Neural progenitor cell (in vitro differentiated cells): ENCODE results near the gene GALNT13. TPM values are rescaled to one million over a fixed set of nuclear protein-coding genes. Genes with fewer than 3 reads are reported as not detected.

ENCODE experiments used
- DNase-seq: peaks from one replicate; pipeline ENCODE4 v3.0.0-alpha.2; 2016; ENCODE audit warnings: low spot score
- H2AFZ ChIP-seq: fragments of 200-600 bp; sonication (generic); replicated peaks from 2 replicates; pipeline ENCODE4 v1.6.1; 2016; ENCODE audit warnings: antibody characterized with exemption
- H3F3A ChIP-seq: fragments of 200-600 bp; sonication (generic); 2 replicates; pipeline ENCODE4 v1.6.1; 2016; ENCODE audit warnings: antibody characterized with exemption, low read depth
- H3K27ac ChIP-seq: fragments of 200-600 bp; sonication (generic); 2 replicates; pipeline ENCODE4 v1.5.1; 2016; ENCODE audit warnings: mild to moderate bottlenecking
- H3K27me3 ChIP-seq: fragments of 200-600 bp; sonication (generic); 2 replicates; pipeline ENCODE4 v1.6.1; 2016; ENCODE audit warnings: mild to moderate bottlenecking, moderate library complexity
- H3K36me3 ChIP-seq: fragments of 200-600 bp; sonication (generic); 2 replicates; pipeline ENCODE4 v1.5.1; 2016
- H3K4me1 ChIP-seq: fragments of 200-600 bp; sonication (generic); 2 replicates; pipeline ENCODE4 v1.6.1; 2016; ENCODE audit warnings: mixed run types
- H3K4me2 ChIP-seq: fragments of 200-600 bp; sonication (generic); 2 replicates; pipeline ENCODE4 v1.6.1; 2016
- H3K4me3 ChIP-seq: fragments of 200-600 bp; sonication (generic); 2 replicates; pipeline ENCODE4 v1.5.1; 2016
- H3K79me2 ChIP-seq: fragments of 200-600 bp; sonication (generic); 2 replicates; pipeline ENCODE4 v1.6.1; 2016; ENCODE audit warnings: low read depth
- H3K9ac ChIP-seq: fragments of 200-600 bp; sonication (generic); 2 replicates; pipeline ENCODE4 v1.6.1; 2016
- H3K9me3 ChIP-seq: fragments of 200-600 bp; sonication (generic); 2 replicates; pipeline ENCODE4 v1.5.1; 2016; ENCODE audit warnings: low read depth
- H4K20me1 ChIP-seq: fragments of 200-600 bp; sonication (generic); 2 replicates; pipeline ENCODE4 v1.6.1; 2016; ENCODE audit warnings: low read depth
- H3K27ac Mint-ChIP-seq: 3 replicates; pipeline ENCODE4 v1.8.0; 2021; ENCODE audit warnings: mixed read lengths
- H3K27me3 Mint-ChIP-seq: 2 replicates; pipeline ENCODE4 v1.8.0; 2022; ENCODE audit warnings: low read depth, mild to moderate bottlenecking, inconsistent platforms, moderate library complexity, mixed read lengths; ENCODE audit not compliant: insufficient read depth
- H3K36me3 Mint-ChIP-seq: 3 replicates; pipeline ENCODE4 v1.8.0; 2021; ENCODE audit warnings: mixed read lengths
- H3K4me1 Mint-ChIP-seq: 3 replicates; pipeline ENCODE4 v1.8.0; 2021; ENCODE audit warnings: mixed read lengths
- H3K4me3 Mint-ChIP-seq: 3 replicates; pipeline ENCODE4 v1.8.0; 2021; ENCODE audit warnings: mild to moderate bottlenecking, moderate library complexity, mixed read lengths
- H3K9me3 Mint-ChIP-seq: 3 replicates; pipeline ENCODE4 v1.8.0; 2020; ENCODE audit warnings: mixed read lengths
- EZH2 ChIP-seq: fragments of 200-600 bp; sonication (generic); IDR thresholded peaks from 2 replicates; pipeline ENCODE4 v1.6.1; 2017; ENCODE audit warnings: antibody characterized with exemption, mild to moderate bottlenecking, moderate library complexity
- EZH2phosphoT487 ChIP-seq: fragments of 200-600 bp; sonication (generic); IDR thresholded peaks from 2 replicates; pipeline ENCODE4 v1.6.1; 2017; ENCODE audit warnings: antibody characterized with exemption
- total RNA-seq: library from RNA; depleted of rRNA; stranded (reverse); fragments of >200 nt; gene quantifications from 2 replicates; pipeline ENCODE4 v1.2.3, GENCODE V29; 2015; ENCODE audit warnings: low replicate concordance
- TF ChIP-seq, protein P1 (sequence below): fragments of 200-600 bp; sonication (generic); IDR thresholded peaks from 2 replicates; pipeline ENCODE4 v1.5.1; 2017; ENCODE audit warnings: antibody characterized with exemption, mild to moderate bottlenecking

GALNT13 gene
- total RNA-seq, 1 donor from 2014 or later: 5.9 TPM

DNA sequence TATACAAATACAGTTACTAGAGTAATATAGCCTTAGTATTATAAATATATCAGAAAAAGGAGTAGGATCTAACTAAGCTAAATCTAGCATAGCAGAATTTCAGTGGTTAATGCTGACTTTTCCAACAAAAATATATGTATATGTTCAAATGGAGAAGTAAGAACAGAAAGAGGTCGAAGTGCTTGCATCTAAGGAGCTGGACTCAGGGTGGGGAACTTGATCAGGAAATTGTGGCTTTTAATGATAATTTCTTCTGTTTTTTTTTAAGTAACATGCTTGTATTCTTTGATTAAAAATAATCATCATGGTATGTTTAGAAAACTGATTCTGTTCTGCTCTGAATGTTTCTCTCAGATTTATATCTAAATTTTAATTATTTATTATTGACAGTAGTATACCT is 327.1 kb downstream of the GALNT13 start:
- Histone ChIP-seq H3K36me3 (no peaks in the 10 kb centered on the region), H3K9me3 (no peaks in the 10 kb centered on the region), H2AFZ (no peak overlapping the region), H3K4me3 (no peak overlapping the region), H3F3A (no peaks in the 10 kb centered on the region), H3K4me2 (no peak overlapping the region), H3K4me1 (no peaks in the 10 kb centered on the region), H3K27me3 (no peaks in the 10 kb centered on the region), H4K20me1 (no peaks in the 10 kb centered on the region), H3K79me2 (no peaks in the 10 kb centered on the region), H3K9ac (no peak overlapping the region), H3K27ac (no peak overlapping the region)
- no peaks in the 10 kb centered on the region for H3K9me3 Mint-ChIP-seq
- no peaks in the 10 kb centered on the region for H3K36me3 Mint-ChIP-seq
- no peak for TF ChIP-seq EZH2phosphoT487
- no peak for TF ChIP-seq EZH2
- TF ChIP-seq, protein P1, sequence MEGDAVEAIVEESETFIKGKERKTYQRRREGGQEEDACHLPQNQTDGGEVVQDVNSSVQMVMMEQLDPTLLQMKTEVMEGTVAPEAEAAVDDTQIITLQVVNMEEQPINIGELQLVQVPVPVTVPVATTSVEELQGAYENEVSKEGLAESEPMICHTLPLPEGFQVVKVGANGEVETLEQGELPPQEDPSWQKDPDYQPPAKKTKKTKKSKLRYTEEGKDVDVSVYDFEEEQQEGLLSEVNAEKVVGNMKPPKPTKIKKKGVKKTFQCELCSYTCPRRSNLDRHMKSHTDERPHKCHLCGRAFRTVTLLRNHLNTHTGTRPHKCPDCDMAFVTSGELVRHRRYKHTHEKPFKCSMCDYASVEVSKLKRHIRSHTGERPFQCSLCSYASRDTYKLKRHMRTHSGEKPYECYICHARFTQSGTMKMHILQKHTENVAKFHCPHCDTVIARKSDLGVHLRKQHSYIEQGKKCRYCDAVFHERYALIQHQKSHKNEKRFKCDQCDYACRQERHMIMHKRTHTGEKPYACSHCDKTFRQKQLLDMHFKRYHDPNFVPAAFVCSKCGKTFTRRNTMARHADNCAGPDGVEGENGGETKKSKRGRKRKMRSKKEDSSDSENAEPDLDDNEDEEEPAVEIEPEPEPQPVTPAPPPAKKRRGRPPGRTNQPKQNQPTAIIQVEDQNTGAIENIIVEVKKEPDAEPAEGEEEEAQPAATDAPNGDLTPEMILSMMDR: no peak
- no peak for DNase-seq
- no peak overlapping the region for H3K4me3 Mint-ChIP-seq
- no peaks in the 10 kb centered on the region for H3K4me1 Mint-ChIP-seq
- H3K27ac Mint-ChIP-seq: no peak overlapping the region
- H3K27me3 Mint-ChIP-seq: no peaks in the 10 kb centered on the region

DNA sequence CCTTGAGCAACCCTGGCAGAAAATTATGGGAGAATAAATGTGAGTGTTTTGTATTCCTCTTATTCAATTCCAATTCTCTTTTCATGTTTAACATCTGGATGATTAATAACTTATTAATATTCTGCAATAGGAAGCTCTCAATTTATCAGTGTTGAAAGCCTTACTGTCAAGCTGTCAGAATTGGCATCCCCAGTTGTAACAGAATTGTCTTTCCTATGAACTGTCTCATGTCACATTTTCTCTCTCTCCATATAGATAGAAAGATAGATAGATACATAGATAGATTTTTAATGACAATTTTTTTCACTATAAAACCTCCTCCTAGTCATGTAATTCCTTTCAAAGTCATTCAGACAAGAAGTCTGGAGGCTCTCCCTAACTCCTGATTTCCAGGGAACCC is 331.5 kb downstream of the GALNT13 start:
- Mint-ChIP-seq H3K4me3 (no peak overlapping the region), H3K9me3 (no peaks in the 10 kb centered on the region), H3K4me1 (no peaks in the 10 kb centered on the region), H3K27ac (no peak overlapping the region), H3K27me3 (no peaks in the 10 kb centered on the region), H3K36me3 (no peaks in the 10 kb centered on the region)
- Histone ChIP-seq H3K4me2 (no peak overlapping the region), H3K9ac (no peak overlapping the region), H3K4me3 (no peak overlapping the region), H3K27ac (no peak overlapping the region), H3K79me2 (no peaks in the 10 kb centered on the region), H3K27me3 (no peaks in the 10 kb centered on the region), H3K4me1 (no peaks in the 10 kb centered on the region), H3K9me3 (no peaks in the 10 kb centered on the region), H4K20me1 (no peaks in the 10 kb centered on the region), H2AFZ (no peak overlapping the region), H3K36me3 (no peaks in the 10 kb centered on the region), H3F3A (no peaks in the 10 kb centered on the region)
- DNase-seq: no peak
- no peak for TF ChIP-seq EZH2
- no peak for TF ChIP-seq EZH2phosphoT487
- TF ChIP-seq, protein P1: no peak

DNA sequence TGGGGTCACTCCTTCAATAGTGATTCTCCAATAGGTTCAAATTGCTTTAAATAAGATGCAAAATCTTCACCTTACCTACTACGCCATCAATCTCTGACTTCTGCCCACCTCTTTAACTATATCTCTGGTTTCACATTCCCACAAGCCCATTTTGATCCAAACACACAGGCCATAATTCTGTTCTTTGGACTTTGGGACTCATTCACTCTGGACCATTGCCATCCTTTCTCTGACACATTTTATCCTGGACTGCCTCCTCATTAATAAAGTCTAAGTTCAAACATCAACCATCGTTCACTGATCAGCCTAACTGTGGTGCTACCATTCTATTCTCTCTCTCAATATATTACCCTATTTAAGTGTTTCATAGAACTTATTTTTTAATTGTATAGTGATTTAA is 332.2 kb downstream of the GALNT13 start:
- Mint-ChIP-seq H3K36me3 (no peaks in the 10 kb centered on the region), H3K9me3 (no peaks in the 10 kb centered on the region), H3K27me3 (no peaks in the 10 kb centered on the region), H3K4me1 (no peaks in the 10 kb centered on the region), H3K27ac (no peak overlapping the region), H3K4me3 (no peak overlapping the region)
- Histone ChIP-seq H3F3A (no peaks in the 10 kb centered on the region), H3K9ac (no peak overlapping the region), H3K4me1 (no peaks in the 10 kb centered on the region), H3K27me3 (no peaks in the 10 kb centered on the region), H2AFZ (no peak overlapping the region), H3K4me3 (no peak overlapping the region), H3K9me3 (no peaks in the 10 kb centered on the region), H3K27ac (no peak overlapping the region), H3K4me2 (no peak overlapping the region), H3K36me3 (no peaks in the 10 kb centered on the region), H4K20me1 (no peaks in the 10 kb centered on the region), H3K79me2 (no peaks in the 10 kb centered on the region)
- no peak for DNase-seq
- no peak for TF ChIP-seq EZH2
- no peak for TF ChIP-seq EZH2phosphoT487
- TF ChIP-seq, protein P1: no peak
